NCI-H1930 (cell line): ENCODE results near the gene EIF4A3.
"Not testable (repeated sequence)": the region's sequence is repeated elsewhere in the genome, so short reads cannot be mapped to it uniquely, and the experiment has no call there.

Source experiments
- DNase-seq, 2 experiments: peaks; one replicate each; lab custom pipeline; 2025; lab: John Stamatoyannopoulos, UW

The EIF4A3 gene

DNA sequence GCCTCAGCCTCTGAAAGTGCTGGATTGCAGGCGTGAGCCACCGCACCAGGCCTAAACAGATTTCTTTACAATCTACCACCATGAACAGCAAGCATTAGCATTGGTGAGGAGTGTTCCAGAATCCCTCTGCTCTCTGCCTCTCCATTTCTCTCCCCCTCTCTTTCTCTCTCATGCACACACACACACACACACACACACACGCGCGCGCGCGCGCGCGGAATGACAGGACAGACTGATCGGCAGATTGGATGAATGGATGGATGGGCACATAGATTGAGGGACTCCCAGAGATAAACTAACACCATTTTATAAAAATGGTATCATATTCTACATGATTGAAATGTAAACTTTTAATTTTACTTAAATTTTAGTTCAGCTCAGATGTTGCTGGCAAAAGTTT lies 26.2 kb upstream of the EIF4A3 start:
- no peak for DNase-seq

DNA sequence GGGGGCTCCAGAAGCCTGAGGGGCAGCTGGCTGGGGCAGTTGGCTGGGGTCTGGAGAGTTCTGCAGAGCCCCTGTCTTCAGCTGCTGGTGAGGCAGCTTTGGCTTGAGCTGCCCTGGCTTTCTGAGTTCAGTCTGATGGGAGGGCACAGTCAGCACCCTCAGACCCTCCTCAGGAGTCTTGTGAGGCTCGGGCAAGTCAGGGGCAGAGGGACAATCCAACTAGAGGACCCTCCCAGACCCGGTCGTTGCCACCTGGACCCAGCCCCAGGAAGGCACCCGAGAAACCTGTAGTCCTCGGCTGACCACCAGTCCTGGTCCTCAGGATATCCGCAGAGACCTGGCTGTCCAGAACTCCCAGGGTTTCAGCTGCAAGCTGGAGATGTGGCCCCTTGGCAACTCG lies 24.8 kb upstream of the EIF4A3 start:
- DNase-seq = no peak

DNA sequence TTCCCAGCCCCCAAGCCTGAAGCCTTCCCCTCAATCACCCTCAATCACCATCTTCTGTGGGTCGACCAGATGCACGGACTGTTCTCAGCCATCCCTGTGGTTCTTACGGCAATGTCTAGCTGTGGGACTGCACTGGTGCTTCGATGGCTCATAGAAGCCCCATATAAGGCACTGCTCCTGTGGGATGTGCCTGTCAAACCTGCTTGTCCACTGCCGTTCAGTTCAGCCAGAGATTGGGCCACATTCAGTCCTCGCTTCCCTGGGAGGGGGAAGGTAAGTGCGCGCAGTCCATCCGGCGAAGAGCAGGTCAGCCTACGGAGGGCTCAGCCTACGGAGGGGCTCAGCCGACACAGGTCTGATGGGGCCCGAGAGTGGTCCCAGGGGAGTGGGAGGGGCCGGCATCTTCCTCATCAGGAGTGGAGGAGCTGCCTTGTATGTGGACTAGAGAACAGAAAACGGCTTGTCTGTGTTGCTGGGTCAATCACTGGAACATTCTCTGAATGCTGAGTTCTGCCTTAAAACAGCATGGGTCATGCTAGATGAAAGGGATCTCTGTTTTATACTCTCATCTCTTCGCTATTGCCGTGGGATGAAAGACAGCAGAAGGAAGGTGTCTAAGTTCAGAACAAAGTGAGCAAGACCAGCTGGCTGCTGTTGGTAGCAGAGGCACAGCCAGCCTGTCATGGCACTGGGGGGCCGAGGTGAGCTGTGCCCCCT lies 23.0 kb upstream of the EIF4A3 start, which contains the start of gene CARD14:
TSS of gene CARD14 (plus strand) at position 247 of the 717 bp plus-strand sequence. CDS start 11,409 bp downstream, outside the sequence.
- DNase-seq = no peak

DNA sequence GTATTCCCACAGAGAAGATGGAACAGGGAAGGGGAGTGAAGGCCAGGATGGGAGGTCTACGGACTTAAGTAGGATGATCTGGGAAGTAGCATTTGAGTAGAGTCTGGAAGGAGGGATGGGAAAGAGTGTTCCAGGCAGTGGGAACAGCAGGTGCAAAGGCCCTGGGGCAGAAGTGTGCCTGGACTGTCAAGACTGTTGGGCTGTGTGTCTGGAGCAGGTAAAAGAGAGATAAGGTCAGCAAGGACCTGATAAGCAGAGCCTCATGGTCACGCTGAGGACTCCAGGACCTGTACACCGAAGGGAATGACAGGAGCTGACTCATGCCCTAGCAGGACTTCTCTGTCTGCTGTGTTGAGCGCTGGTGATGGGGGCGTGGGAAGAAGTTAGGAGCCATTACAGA lies 22.2 kb upstream of the EIF4A3 start:
- no peak for DNase-seq

DNA sequence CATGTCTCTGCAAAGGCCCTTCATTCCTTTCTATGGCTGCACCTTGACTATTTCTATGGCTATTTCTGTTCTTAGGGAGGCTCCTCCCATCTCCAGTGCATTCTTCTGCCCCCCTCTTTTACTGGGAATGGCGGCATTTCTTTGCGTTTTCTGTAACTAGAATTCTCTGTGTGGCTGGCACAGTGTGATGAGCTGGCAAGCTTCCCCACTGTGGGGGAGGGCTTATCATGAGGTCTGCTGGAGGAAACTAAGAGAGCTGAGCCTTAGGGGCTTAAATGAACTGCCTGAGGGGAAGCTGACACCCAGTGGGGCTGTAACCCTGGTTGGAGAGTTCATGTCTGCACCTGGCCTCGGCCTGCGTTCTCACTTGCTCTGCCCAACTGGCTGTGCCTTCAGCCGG lies 21.4 kb upstream of the EIF4A3 start:
- no peak for DNase-seq

DNA sequence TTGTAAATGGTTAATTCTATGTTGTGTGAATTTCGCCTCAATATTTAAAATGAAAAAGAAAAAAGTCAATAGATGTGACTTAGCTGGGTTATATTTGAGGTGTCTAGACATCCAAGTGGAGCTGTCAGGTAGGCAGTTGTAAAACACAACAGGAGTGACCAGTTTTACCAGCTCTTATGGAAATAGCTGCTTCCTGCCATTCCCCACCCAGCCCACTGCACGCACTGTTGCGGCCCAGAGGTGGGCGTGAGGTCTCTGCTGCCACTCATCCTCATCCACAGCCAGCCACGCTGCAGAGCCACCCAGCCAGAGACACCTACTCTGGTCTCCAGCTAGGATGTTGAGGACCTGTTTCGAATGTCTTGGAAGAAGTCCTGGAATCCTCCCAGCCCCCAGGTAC lies 19.5 kb upstream of the EIF4A3 start:
- no peak for DNase-seq

DNA sequence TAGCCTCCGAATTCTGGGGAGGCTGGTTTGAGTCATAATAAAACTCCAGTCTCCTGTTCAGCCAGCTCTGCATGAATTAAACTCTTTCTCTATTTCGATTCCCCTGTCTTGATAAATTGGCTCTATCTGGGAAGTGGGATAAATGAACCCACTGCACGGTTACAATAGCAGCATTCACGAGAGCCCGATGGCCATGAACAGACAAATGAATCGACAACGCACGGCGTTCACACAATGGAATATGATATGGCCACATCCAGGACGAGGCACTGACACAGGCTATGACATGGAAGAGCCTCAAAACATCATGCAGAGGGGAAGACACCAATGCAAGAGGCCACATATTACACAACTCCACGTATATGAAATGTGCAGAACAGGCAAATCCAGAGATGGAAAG lies 17.3 kb upstream of the EIF4A3 start:
- DNase-seq = no peak

DNA sequence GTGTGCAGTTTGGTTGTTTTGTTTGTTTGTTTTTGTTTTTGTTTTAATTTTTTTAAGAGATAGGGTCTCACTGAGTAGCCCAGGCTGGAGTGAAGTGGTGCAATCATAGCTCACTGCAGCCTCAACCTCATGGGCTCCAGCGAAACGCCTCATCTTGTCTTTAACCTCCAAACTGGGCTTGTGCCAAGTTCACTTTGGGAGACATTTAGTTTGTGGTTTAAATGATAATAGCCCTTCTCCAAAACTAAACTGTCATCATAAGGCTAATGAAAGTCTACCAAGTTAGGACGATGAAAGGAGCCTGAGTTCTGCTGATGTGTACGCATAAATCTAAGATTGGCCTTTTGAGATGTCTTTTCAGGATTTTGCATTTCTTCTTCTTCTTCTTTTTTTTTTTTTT lies 16.4 kb upstream of the EIF4A3 start:
- no peak for DNase-seq

DNA sequence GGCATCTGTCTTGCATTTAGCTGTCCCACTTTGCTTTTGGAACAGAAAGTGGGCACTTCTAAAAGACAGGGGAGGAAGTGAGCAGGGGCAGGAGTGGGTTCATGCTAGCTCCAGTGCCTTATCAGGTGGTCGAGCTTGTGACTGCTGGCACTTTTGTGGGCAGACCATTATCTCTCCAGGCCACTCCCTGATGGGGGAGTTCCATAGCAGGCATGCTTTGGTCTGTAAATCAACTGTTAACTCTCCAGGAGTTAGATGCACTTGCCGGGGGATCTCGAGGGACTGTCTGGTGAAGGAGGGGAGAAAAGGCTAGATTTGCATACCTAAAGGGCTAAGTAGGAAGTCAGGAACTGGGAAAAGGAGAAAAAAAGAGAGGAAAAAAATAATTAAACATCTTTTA lies 13.6 kb upstream of the EIF4A3 start:
- no peak for DNase-seq

DNA sequence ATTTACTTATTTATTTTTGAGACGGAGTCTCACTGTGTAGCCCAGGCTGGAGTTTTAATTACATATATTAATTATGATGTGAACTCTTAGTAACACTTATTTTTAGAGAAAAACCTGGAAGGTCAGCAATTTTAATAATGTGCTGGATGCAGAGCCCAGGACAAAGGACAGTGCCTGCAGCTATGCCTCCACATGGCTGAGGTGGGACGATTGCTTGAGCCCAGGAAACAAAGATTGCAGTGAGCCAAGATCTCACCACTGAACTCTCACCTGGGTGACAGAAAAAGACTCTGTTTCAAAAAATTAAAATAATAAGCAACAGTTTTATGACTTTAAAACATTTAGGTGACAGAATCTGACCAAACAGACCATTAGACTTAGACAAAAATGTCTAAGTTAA lies 11.9 kb upstream of the EIF4A3 start:
- DNase-seq = no peak

DNA sequence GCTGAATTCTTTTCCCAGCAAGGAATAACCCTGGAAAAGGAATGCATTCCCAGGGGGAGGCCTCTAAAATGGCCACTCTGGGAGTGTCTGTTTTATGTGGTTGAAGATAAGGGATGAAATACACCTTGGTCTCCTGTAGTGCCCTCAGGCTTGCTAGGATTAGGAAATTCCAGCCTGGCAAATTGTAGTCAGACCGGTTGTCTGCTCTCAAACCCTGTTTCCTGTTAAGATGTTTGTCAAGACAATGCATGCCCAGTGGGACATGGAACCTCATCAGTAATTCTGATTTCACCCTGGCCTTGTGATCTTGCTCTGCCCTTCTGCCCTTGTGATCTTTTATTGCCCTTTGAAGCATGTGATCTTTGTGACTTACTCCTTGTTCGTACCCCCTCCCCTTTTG lies 8.7 kb upstream of the EIF4A3 start:
- not testable (repeated sequence) for DNase-seq

DNA sequence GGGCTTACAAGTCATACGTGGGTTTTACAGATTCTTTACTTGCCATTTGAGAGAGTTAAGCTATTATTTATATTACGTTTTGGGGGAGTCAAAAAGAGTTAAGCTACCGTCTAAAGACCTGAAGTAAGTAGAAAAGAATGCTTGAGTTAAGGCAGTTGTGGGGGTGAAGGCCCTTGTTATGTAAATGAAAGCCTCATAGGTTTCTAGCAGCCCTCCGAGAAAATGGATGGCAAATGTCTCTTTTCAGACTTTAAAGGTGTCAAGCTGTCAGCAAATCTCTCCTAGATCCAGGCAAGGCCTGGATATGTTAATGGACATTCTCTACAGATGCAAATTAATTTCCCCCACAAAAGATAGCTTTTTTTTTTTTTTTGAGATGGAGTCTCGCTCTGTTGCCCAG lies 7.2 kb upstream of the EIF4A3 start:
- no peak for DNase-seq

DNA sequence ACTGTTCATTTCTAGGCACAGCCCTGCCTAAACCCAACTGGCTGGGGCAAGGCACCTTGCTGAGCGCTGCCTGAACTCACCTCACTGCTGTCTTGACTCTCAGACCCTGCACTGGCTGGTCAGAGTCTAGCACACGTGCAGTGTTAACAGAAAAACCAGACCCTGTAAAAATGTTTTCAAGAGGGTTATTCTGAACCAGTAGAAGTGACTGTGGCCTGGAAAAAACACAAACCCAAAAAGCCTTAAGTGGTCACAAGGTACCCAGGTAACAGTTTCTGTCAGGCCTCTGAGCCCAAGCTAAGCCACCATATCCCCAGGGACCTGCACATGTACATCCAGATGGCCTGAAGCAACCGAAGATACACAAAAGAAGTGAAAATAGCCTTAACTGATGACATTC lies 6.1 kb upstream of the EIF4A3 start:
- no peak for DNase-seq

DNA sequence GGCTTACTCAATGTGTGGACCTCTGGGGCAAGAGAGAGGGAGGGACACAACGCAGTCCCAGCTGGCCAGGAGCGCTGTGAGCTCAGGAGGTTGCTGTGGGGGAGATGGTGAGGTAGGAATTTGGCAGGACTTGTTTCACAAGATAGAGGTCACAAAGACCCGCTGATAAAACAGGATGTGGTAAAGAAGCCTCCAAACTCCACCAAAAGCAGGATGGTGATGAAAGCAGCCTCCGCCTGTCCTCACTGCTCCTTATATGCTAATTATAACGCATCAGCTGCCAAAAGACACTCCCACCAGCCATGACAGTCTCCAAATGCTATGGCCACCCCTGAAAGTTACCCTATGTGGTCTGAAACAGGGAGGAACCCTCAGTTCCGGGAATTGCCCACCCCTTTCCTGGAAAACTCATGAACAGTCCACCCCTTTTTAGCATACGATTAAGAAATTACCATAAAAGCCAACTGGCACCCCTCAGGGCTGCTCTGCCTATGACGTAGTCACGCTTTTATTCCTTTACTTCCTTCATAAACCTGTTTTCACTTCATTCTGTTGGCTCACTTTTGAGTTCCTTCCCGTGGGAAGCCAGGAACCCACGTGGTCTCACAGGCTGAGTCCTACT lies 5.3 kb upstream of the EIF4A3 start:
- no peak for DNase-seq

DNA sequence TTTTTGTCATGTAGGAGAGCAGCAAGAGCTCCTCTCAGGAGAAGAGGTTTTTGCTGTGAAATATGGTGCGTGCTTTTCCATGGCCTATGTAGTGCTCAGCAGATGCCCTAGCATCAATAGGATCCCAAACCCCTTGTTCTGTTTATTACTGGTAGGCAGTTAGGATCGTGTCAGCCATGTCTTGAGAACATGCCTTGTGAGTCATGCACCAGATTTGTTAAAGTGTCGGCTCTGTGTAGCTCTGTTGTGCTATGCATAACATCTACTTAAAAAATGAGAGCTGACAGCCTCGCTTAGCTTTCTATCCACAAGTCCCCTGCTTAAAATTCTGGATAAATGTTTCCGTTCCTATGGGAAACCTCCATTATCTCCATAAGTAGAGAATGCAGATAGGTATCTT lies 4.4 kb upstream of the EIF4A3 start:
- DNase-seq = no peak

DNA sequence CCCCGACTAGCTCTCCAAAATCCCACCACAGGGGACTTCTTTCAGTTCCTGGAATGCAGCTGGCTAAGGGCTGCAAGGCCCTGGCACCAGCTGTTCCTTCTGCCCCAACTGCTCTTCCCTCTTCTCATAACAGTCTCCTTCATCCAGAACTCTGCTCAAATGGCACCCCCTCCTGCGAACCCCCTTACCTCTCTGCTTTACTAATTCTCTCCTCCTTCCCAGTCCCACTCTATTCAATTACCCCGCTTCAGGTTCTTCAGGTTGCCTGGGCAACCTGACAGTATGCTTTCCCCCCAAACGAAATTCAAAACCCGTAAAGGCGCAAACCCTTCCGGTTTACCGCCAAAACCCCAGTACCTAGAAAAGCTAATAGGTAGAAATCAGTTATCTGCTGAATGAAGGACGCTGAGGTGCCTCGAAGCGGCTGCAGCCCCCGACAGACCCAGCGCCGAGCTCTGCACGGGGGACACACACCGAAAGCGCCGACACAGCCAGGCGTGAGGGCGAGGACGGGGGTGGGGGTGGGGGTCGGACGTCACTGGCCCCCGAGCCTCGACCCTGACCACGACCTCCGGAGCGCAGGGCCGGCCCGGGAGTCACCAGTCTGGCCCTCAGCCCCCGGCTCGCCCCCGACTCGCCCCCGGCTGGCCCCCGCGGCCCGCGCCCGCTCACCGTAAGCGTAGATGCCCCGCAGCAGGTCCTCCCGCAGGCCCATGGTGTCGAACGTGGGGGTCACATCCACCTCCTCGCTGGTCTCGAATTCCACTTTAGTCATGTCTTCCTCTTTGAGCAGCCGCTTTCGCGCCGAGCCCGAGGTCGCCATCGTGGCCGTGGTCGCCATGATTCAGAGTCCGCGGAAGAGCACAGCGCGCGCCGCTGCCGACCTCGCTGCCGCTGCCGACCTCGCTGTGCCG lies 550 bp downstream of the EIF4A3 start:
- no peak for DNase-seq

DNA sequence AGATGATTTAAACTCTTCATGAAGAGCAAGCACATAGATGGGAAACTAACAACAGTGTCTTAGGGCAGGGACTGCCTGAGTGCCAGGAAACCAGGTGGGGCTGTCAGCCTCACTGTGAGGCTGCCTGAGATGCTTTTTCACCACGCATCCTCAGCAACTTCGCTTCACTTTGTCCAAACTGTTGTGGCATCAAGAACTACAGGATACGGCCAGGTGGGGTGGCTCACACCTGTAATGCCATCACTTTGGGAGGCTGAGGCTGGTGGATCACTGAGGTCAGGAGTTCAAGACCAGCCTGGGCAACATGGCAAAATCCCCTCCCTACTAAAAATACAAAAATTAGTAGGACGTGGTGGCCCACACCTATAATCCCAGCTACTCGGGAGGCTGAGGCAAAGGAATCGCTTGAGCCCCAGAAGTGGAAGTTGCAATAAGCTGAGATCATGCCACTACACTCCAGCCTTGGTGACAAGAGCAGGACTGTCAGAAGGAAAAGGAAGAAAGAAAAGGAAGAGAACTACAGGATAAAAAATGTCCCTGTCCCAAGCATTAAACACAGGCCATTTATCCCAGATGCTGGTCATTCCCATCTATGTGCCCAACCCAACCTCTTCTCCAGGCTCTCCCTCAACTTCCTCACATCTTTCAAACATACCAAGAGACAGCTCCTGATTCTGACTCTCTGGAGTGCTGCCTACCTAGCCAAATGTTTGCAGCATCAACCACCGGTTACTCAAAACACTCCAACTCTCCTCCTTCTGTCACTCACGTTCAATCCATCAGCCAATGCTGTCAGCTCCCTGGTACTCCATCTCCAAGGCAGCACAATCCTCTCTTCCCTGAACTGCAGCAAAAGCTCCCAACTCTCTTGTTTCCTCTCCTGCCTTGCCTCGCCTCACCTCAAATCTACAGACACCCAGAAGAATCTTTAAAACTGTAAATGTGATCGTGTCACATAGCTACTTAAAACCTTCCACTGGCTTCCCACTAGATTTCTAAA lies 1.6 kb downstream of the EIF4A3 start:
- no peak for DNase-seq

DNA sequence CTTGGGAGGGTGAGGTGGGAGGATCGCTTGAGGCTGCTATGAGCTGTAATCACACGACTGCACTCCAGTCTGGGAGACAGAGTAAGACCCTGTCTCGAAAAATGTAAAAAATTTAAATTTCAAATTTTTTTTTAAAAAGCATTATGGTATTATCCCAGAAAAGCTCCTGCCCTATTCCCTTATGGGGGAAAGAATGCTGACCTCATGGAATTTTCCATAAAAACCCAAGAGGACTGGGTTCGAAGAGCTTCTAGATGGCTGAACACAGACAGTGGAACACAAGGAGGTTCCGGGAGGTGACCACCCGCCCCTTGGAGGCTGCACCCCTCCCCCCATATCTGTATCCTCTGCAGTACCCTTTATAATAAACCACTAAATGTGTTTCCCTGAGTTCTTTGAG lies 4.0 kb downstream of the EIF4A3 start:
- DNase-seq = no peak

DNA sequence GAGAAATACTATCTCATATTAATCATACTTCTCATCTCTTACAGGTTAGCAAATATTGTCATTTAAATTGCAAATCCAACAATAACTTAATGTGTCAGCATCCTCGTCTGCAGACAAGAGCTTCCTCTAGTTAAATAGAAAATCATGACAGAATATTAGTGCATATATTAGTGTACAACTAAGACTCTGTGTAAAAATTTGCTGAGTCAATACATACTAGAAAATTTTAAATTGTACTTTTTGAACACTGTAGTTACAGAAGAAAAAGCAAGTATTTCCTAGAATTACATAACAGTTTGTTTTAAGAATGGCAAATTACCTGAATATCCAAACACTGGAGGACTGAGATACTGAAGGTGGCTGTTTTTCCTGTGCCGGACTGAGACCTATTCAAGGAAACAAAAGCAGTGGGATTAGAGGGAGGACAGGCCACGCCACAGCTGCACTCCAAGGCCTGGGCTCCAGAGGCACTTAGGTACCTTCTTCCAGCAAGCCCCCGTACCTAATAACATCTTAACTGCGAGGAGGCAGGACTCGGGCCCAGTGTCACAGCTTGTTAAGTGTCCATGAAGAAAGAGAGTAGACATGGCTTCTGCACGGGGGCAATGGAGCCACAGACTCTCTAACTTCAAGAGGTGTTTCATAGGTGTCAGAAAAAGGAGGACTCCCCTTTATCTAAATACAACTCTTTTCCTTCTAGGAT lies 5.3 kb downstream of the EIF4A3 start:
- no peak for DNase-seq

DNA sequence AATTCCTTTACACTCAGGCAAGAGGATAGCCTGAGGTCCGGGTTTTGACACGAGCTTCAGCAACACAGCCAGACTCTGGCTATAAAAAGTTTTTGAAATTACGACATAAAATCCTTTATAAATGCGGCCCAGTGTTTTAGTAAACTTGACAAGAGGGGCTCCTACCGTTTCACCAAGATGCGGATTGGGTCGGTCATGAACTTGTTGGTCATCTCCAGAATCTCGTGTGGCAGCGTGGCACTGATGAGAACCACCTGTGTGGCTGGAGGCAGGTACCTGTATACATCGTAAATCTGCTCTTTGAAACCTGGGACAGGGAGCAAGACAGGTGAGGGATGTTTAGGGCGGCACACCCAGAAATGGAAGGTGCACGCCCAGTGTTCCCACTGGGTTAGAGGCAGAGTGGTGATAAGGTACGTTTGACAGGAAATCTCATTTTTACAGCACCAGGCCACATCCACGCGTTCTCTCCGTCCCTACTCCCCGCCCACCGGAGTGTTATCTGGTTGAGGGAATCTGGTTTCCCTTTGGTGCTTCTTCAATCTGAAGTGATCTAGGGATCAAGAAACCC lies 8.0 kb downstream of the EIF4A3 start:
- no peak for DNase-seq

DNA sequence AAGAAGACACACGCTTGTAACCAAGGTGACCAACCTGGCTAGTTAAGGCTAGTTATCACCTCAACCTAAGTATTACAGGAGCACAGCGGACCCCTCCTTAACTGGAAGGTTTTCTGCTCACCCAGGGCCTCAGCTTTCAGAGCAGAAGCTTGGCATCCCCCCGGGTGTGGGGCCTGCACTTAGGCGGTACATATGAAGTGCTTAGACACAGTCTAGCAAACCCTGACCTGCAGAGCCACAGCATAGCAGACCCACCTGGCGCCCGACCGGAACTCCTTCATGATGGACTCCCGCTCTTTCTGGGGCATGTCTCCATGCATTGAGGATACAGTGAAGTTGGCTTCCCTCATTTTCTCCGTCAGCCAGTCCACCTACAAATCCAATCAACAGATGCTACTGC lies 9.8 kb downstream of the EIF4A3 start:
- no peak for DNase-seq
